Liver (tissue), 3 donors: ENCODE results near the gene AFAP1.

Source experiments
- FOXA1 ChIP-seq: IDR thresholded peaks from 2 replicates; pipeline ENCODE4 v1.6.1; 2016; ENCODE audit warnings: antibody characterized with exemption
- FOXA2 ChIP-seq: IDR thresholded peaks from 2 replicates; pipeline ENCODE4 v1.6.1; 2016; ENCODE audit warnings: antibody characterized with exemption
- GABPA ChIP-seq, 2 donors: IDR thresholded peaks in 1 of 2; conservative IDR thresholded peaks in 1 of 2; 2 replicates each; pipeline ENCODE4 v1.6.1; 2016; ENCODE audit warnings: antibody characterized with exemption in 2 of 2, mild to moderate bottlenecking in 1 of 2, moderate library complexity in 1 of 2
- HNF4A ChIP-seq, 2 donors: conservative IDR thresholded peaks; 2 replicates each; pipeline ENCODE4 v1.6.1; 2016; ENCODE audit warnings: antibody characterized with exemption in 2 of 2, mild to moderate bottlenecking in 2 of 2
- JUND ChIP-seq, 2 donors: IDR thresholded peaks; 2 replicates each; pipeline ENCODE4 v1.6.1; 2016; ENCODE audit warnings: antibody characterized with exemption in 2 of 2
- RAD21 ChIP-seq, 2 donors: IDR thresholded peaks; 2 replicates each; pipeline ENCODE4 v1.6.1; 2016; ENCODE audit warnings: antibody characterized with exemption in 2 of 2, mild to moderate bottlenecking in 2 of 2
- TAF1 ChIP-seq: conservative IDR thresholded peaks from 2 replicates; pipeline ENCODE4 v1.6.1; 2016; ENCODE audit warnings: antibody characterized with exemption, mild to moderate bottlenecking
- YY1 ChIP-seq: IDR thresholded peaks from 2 replicates; pipeline ENCODE4 v1.6.1; 2016; ENCODE audit warnings: antibody characterized with exemption, mild to moderate bottlenecking
- TF ChIP-seq, protein P1 (sequence below): fragments of 150-350 bp; IDR thresholded peaks from 2 replicates; pipeline ENCODE4 v1.5.1; 2017; ENCODE audit warnings: improper control_type of control experiment, low read depth, low read length; ENCODE audit not compliant: missing input control
- TF ChIP-seq, protein P2 (sequence below): IDR thresholded peaks from 2 replicates; pipeline ENCODE4 v1.6.1; 2016; ENCODE audit warnings: antibody characterized with exemption
- TF ChIP-seq, protein P3 (sequence below): IDR thresholded peaks from 2 replicates; pipeline ENCODE4 v1.6.1; 2016; ENCODE audit warnings: antibody characterized with exemption, mild to moderate bottlenecking
- TF ChIP-seq, protein P4 (sequence below): IDR thresholded peaks from 2 replicates; pipeline ENCODE4 v1.6.1; 2016; ENCODE audit warnings: antibody characterized with exemption
- donor health status: healthy.
- donor health status: healthy.

DNA sequence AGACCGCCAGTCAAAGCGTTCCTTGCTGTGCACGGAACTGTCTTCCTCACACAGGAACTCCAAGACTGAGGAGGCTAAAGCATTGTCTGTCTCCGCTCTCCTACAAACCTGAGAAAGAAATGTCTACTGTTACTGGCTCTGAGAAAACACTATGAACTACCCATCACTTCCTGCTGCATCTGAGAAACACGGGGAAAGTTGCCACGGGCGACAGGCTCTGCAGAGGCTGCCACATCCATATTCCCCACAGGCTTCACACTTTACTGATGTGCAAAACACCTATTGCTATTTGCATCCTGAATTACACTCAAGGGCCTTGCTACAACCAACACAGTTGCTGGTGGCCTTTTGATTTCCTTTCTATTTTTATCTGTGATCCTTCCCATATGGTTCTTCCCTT, 59.0 kb downstream of the AFAP1 start:
- TF ChIP-seq, protein P1, sequence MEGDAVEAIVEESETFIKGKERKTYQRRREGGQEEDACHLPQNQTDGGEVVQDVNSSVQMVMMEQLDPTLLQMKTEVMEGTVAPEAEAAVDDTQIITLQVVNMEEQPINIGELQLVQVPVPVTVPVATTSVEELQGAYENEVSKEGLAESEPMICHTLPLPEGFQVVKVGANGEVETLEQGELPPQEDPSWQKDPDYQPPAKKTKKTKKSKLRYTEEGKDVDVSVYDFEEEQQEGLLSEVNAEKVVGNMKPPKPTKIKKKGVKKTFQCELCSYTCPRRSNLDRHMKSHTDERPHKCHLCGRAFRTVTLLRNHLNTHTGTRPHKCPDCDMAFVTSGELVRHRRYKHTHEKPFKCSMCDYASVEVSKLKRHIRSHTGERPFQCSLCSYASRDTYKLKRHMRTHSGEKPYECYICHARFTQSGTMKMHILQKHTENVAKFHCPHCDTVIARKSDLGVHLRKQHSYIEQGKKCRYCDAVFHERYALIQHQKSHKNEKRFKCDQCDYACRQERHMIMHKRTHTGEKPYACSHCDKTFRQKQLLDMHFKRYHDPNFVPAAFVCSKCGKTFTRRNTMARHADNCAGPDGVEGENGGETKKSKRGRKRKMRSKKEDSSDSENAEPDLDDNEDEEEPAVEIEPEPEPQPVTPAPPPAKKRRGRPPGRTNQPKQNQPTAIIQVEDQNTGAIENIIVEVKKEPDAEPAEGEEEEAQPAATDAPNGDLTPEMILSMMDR: no peak
- no peak for TF ChIP-seq GABPA (IDR thresholded peaks at IDR 0.05 in 1 of 2, conservative IDR thresholded peaks at IDR 0.05 in 1 of 2)
- TF ChIP-seq, protein P2, sequence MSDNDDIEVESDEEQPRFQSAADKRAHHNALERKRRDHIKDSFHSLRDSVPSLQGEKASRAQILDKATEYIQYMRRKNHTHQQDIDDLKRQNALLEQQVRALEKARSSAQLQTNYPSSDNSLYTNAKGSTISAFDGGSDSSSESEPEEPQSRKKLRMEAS: no peak
- no peak for TF ChIP-seq TAF1
- no peak for TF ChIP-seq YY1
- TF ChIP-seq, protein P3, sequence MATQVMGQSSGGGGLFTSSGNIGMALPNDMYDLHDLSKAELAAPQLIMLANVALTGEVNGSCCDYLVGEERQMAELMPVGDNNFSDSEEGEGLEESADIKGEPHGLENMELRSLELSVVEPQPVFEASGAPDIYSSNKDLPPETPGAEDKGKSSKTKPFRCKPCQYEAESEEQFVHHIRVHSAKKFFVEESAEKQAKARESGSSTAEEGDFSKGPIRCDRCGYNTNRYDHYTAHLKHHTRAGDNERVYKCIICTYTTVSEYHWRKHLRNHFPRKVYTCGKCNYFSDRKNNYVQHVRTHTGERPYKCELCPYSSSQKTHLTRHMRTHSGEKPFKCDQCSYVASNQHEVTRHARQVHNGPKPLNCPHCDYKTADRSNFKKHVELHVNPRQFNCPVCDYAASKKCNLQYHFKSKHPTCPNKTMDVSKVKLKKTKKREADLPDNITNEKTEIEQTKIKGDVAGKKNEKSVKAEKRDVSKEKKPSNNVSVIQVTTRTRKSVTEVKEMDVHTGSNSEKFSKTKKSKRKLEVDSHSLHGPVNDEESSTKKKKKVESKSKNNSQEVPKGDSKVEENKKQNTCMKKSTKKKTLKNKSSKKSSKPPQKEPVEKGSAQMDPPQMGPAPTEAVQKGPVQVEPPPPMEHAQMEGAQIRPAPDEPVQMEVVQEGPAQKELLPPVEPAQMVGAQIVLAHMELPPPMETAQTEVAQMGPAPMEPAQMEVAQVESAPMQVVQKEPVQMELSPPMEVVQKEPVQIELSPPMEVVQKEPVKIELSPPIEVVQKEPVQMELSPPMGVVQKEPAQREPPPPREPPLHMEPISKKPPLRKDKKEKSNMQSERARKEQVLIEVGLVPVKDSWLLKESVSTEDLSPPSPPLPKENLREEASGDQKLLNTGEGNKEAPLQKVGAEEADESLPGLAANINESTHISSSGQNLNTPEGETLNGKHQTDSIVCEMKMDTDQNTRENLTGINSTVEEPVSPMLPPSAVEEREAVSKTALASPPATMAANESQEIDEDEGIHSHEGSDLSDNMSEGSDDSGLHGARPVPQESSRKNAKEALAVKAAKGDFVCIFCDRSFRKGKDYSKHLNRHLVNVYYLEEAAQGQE: no peak
- no peak for TF ChIP-seq FOXA2
- TF ChIP-seq HNF4A (conservative IDR thresholded peaks at IDR 0.05): no peak
- TF ChIP-seq JUND (IDR thresholded peaks at IDR 0.05): no peak
- no peak for TF ChIP-seq FOXA1
- no peak for TF ChIP-seq RAD21 (IDR thresholded peaks at IDR 0.05)
- TF ChIP-seq, protein P4, sequence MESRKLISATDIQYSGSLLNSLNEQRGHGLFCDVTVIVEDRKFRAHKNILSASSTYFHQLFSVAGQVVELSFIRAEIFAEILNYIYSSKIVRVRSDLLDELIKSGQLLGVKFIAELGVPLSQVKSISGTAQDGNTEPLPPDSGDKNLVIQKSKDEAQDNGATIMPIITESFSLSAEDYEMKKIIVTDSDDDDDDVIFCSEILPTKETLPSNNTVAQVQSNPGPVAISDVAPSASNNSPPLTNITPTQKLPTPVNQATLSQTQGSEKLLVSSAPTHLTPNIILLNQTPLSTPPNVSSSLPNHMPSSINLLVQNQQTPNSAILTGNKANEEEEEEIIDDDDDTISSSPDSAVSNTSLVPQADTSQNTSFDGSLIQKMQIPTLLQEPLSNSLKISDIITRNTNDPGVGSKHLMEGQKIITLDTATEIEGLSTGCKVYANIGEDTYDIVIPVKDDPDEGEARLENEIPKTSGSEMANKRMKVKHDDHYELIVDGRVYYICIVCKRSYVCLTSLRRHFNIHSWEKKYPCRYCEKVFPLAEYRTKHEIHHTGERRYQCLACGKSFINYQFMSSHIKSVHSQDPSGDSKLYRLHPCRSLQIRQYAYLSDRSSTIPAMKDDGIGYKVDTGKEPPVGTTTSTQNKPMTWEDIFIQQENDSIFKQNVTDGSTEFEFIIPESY: no peak
